Measurements from ENCODE around the gene FZD10.

The FZD10 gene

GRCh38 chr12:130164216-130164542 is 1.9 kb downstream of the FZD10 start:
- Histone ChIP-seq H4K8ac (ENCODE audit: low read depth, low read length) (no peak overlapping the region), H2AFZ (ENCODE audit: insufficient read depth, low read length, poor library complexity) (no peak overlapping the region), H4K12ac (ENCODE audit: low read depth, low read length) (no peak overlapping the region), H2BK12ac (ENCODE audit: low read length) (no peak overlapping the region), H3K9me3 (ENCODE audit: insufficient read depth, low read depth, low read length) (peaks cover 12% of the 10 kb centered on the region), H4K91ac (ENCODE audit: low read depth, low read length) (no peak overlapping the region), H2AK5ac (ENCODE audit: low read length) (no peak overlapping the region), H3K18ac (ENCODE audit: low read length) (no peak overlapping the region), H3K4ac (ENCODE audit: low read depth, low read length) (no peak overlapping the region), H3K9ac (ENCODE audit: low read length) (no peak overlapping the region), H3K14ac (ENCODE audit: low read length) (no peak overlapping the region), H3K27me3 (ENCODE audit: insufficient read depth, low read length) (peaks cover 66% of the 10 kb centered on the region), H3K27ac (ENCODE audit: low read depth, low read length) (no peak overlapping the region), H2BK5ac (ENCODE audit: low read depth, low read length, poor library complexity) (no peak overlapping the region), H2BK120ac (ENCODE audit: insufficient read depth, low read length, poor library complexity) (no peak overlapping the region), H3K4me2 (ENCODE audit: low read length) (no peak overlapping the region), H3K36me3 (ENCODE audit: control insufficient read depth in 1 of 2, insufficient read depth in 2 of 2, low read length in 2 of 2) (no peaks in the 10 kb centered on the region), H3K79me2 (ENCODE audit: control insufficient read depth, insufficient read depth, low read length, poor library complexity) (no peaks in the 10 kb centered on the region), H3K4me1 (ENCODE audit: control insufficient read depth in 1 of 2, insufficient read depth in 2 of 2, low read length in 2 of 2) (peaks cover 7 to 10% of the 10 kb centered on the region in 2 experiments), H3K23ac (ENCODE audit: low read length) (no peak overlapping the region), H3K79me1 (ENCODE audit: low read length) (no peaks in the 10 kb centered on the region), H3K4me3 (ENCODE audit: low read depth, low read length) (no peak overlapping the region)
- no CpG with 5 or more reads among the region's 18 CpGs for WGBS (ENCODE audit: extremely low coverage, insufficient coverage, insufficient read length)
- DNase-seq: no peak

GRCh38 chr12:130164936-130165335 is 2.7 kb downstream of the FZD10 start:
- H3K27me3 ChIP-seq (ENCODE audit: insufficient read depth, low read length): peaks cover 61% of the 10 kb centered on the region
- no peaks in the 10 kb centered on the region for H3K79me2 ChIP-seq (ENCODE audit: control insufficient read depth, insufficient read depth, low read length, poor library complexity)
- H2BK5ac ChIP-seq (ENCODE audit: low read depth, low read length, poor library complexity): no peak overlapping the region
- no peak overlapping the region for H2BK120ac ChIP-seq (ENCODE audit: insufficient read depth, low read length, poor library complexity)
- H3K4me2 ChIP-seq (ENCODE audit: low read length): no peak overlapping the region
- no peak overlapping the region for H3K14ac ChIP-seq (ENCODE audit: low read length)
- no peaks in the 10 kb centered on the region for H3K36me3 ChIP-seq (ENCODE audit: control insufficient read depth in 1 of 2, insufficient read depth in 2 of 2, low read length in 2 of 2)
- H3K27ac ChIP-seq (ENCODE audit: low read depth, low read length): no peak overlapping the region
- peaks cover 12% of the 10 kb centered on the region for H3K9me3 ChIP-seq (ENCODE audit: insufficient read depth, low read depth, low read length)
- no peak for DNase-seq
- H4K91ac ChIP-seq (ENCODE audit: low read depth, low read length): no peak overlapping the region
- no peak overlapping the region for H4K12ac ChIP-seq (ENCODE audit: low read depth, low read length)
- no peak overlapping the region for H2AFZ ChIP-seq (ENCODE audit: insufficient read depth, low read length, poor library complexity)
- no peak overlapping the region for H3K9ac ChIP-seq (ENCODE audit: low read length)
- no peak overlapping the region for H4K8ac ChIP-seq (ENCODE audit: low read depth, low read length)
- H3K4me3 ChIP-seq (ENCODE audit: low read depth, low read length): no peak overlapping the region
- no peak overlapping the region for H3K18ac ChIP-seq (ENCODE audit: low read length)
- peaks cover 7 to 10% of the 10 kb centered on the region in 2 experiments for H3K4me1 ChIP-seq (ENCODE audit: control insufficient read depth in 1 of 2, insufficient read depth in 2 of 2, low read length in 2 of 2)
- no peak overlapping the region for H2BK12ac ChIP-seq (ENCODE audit: low read length)
- no peak overlapping the region for H3K4ac ChIP-seq (ENCODE audit: low read depth, low read length)
- no peak overlapping the region for H2AK5ac ChIP-seq (ENCODE audit: low read length)
- H3K79me1 ChIP-seq (ENCODE audit: low read length): no peaks in the 10 kb centered on the region
- H3K23ac ChIP-seq (ENCODE audit: low read length): no peak overlapping the region
- no CpG with 5 or more reads among the region's 5 CpGs for WGBS (ENCODE audit: extremely low coverage, insufficient coverage, insufficient read length)

- Histone ChIP-seq H2BK120ac (ENCODE audit: insufficient read depth, low read length, poor library complexity) (no peak overlapping the region), H2BK5ac (ENCODE audit: low read depth, low read length, poor library complexity) (no peak overlapping the region), H3K4me1 (ENCODE audit: control insufficient read depth in 1 of 2, insufficient read depth in 2 of 2, low read length in 2 of 2) (peaks cover 7 to 8% of the 10 kb centered on the region in 2 experiments), H3K36me3 (ENCODE audit: control insufficient read depth in 1 of 2, insufficient read depth in 2 of 2, low read length in 2 of 2) (no peaks in the 10 kb centered on the region), H3K4me3 (ENCODE audit: low read depth, low read length) (no peak overlapping the region), H3K27me3 (ENCODE audit: insufficient read depth, low read length) (peaks cover 50% of the 10 kb centered on the region), H2AK5ac (ENCODE audit: low read length) (no peak overlapping the region), H3K23ac (ENCODE audit: low read length) (no peak overlapping the region), H3K79me1 (ENCODE audit: low read length) (no peaks in the 10 kb centered on the region), H4K91ac (ENCODE audit: low read depth, low read length) (no peak overlapping the region), H3K4ac (ENCODE audit: low read depth, low read length) (no peak overlapping the region), H3K9ac (ENCODE audit: low read length) (no peak overlapping the region), H3K9me3 (ENCODE audit: insufficient read depth, low read depth, low read length) (peaks cover 9% of the 10 kb centered on the region), H3K27ac (ENCODE audit: low read depth, low read length) (no peak overlapping the region), H3K4me2 (ENCODE audit: low read length) (no peak overlapping the region), H3K18ac (ENCODE audit: low read length) (no peak overlapping the region), H3K79me2 (ENCODE audit: control insufficient read depth, insufficient read depth, low read length, poor library complexity) (no peaks in the 10 kb centered on the region), H2BK12ac (ENCODE audit: low read length) (no peak overlapping the region), H4K8ac (ENCODE audit: low read depth, low read length) (no peak overlapping the region), H2AFZ (ENCODE audit: insufficient read depth, low read length, poor library complexity) (no peak overlapping the region), H3K14ac (ENCODE audit: low read length) (no peak overlapping the region), H4K12ac (ENCODE audit: low read depth, low read length) (no peak overlapping the region)
- no peak for DNase-seq
- no CpG with 5 or more reads among the region's 2 CpGs for WGBS (ENCODE audit: extremely low coverage, insufficient coverage, insufficient read length)
Observed at GRCh38 chr12:130166306-130166705, 4.0 kb downstream of the FZD10 start.

GRCh38 chr12:130167537-130167936 is 5.3 kb downstream of the FZD10 start:
- H3K4me3 ChIP-seq (ENCODE audit: low read depth, low read length): no peak overlapping the region
- H3K18ac ChIP-seq (ENCODE audit: low read length): no peak overlapping the region
- peaks cover 4 to 5% of the 10 kb centered on the region in 2 experiments for H3K4me1 ChIP-seq (ENCODE audit: control insufficient read depth in 1 of 2, insufficient read depth in 2 of 2, low read length in 2 of 2)
- no peak overlapping the region for H3K4ac ChIP-seq (ENCODE audit: low read depth, low read length)
- no peak overlapping the region for H2AFZ ChIP-seq (ENCODE audit: insufficient read depth, low read length, poor library complexity)
- H2BK12ac ChIP-seq (ENCODE audit: low read length): no peak overlapping the region
- H2AK5ac ChIP-seq (ENCODE audit: low read length): no peak overlapping the region
- H4K12ac ChIP-seq (ENCODE audit: low read depth, low read length): no peak overlapping the region
- H3K9ac ChIP-seq (ENCODE audit: low read length): no peak overlapping the region
- H4K8ac ChIP-seq (ENCODE audit: low read depth, low read length): no peak overlapping the region
- H2BK120ac ChIP-seq (ENCODE audit: insufficient read depth, low read length, poor library complexity): no peak overlapping the region
- no peak overlapping the region for H2BK5ac ChIP-seq (ENCODE audit: low read depth, low read length, poor library complexity)
- H3K79me2 ChIP-seq (ENCODE audit: control insufficient read depth, insufficient read depth, low read length, poor library complexity): no peaks in the 10 kb centered on the region
- DNase-seq: no peak
- H3K9me3 ChIP-seq (ENCODE audit: insufficient read depth, low read depth, low read length): peaks cover 11% of the 10 kb centered on the region
- H3K14ac ChIP-seq (ENCODE audit: low read length): no peak overlapping the region
- no peak overlapping the region for H4K91ac ChIP-seq (ENCODE audit: low read depth, low read length)
- no peak overlapping the region for H3K23ac ChIP-seq (ENCODE audit: low read length)
- H3K27me3 ChIP-seq (ENCODE audit: insufficient read depth, low read length): peaks cover 39% of the 10 kb centered on the region
- no peaks in the 10 kb centered on the region for H3K79me1 ChIP-seq (ENCODE audit: low read length)
- H3K4me2 ChIP-seq (ENCODE audit: low read length): no peak overlapping the region
- no peak overlapping the region for H3K27ac ChIP-seq (ENCODE audit: low read depth, low read length)
- WGBS (ENCODE audit: extremely low coverage, insufficient coverage, insufficient read length): no CpG with 5 or more reads among the region's 1 CpG
- H3K36me3 ChIP-seq (ENCODE audit: control insufficient read depth in 1 of 2, insufficient read depth in 2 of 2, low read length in 2 of 2): no peaks in the 10 kb centered on the region

All from trophoblast cell (in vitro differentiated cells and primary cell).